A549 (cell line): Measurements from ENCODE around the gene COL24A1. TPM values are rescaled to one million over a fixed set of nuclear protein-coding genes. Genes with fewer than 3 reads are reported as not detected.

Experiments used
- ATAC-seq, 2 experiments: fragments of 200-7000 bp in 1 of 2; fragments of >200 bp in 1 of 2; cut with Nextera tagmentation in 1 of 2; cut with Tn5 transposase in 1 of 2; 3 replicates each; pipeline versions ENCODE4 v1.8.0 to v1.9.1; 2018 to 2020; ENCODE audit warnings: mild to moderate bottlenecking in 1 of 2, moderate library complexity in 1 of 2
- CTCF ChIA-PET: fragments of 300-600 bp; sonication (Branson Sonifier 250); formaldehyde crosslinking; extraction: SDS; loops from one replicate; lab custom pipeline; 2021; ENCODE audit warnings: antibody characterized with exemption, inconsistent platforms; lab: Yijun Ruan, JAX
- POLR2A ChIA-PET: fragments of 350-600 bp; formaldehyde crosslinking; extraction: SDS; loops from one replicate; lab custom pipeline; 2021; ENCODE audit warnings: antibody characterized with exemption, inconsistent platforms; lab: Yijun Ruan, JAX
- DNase-seq, 2 experiments: peaks; one replicate each; pipeline versions ENCODE4 v3.0.0 to v3.0.0-alpha.2; 2011 to 2016; ENCODE audit warnings: low read depth in 1 of 2, low spot score in 1 of 2
- FAIRE-seq: peaks from 2 replicates; lab custom pipeline; 2011; peaks lifted over from hg19 to GRCh38; lab: Jason Lieb, UNC
- H3K27ac ChIP-seq, 2 experiments: fragments of >200 bp; sonication (Bioruptor Twin); formaldehyde crosslinking; 3 replicates each; pipeline ENCODE4 v1.5.1; 2016 to 2017
- H3K4me1 ChIP-seq: fragments of >200 bp; sonication (Bioruptor Twin); formaldehyde crosslinking; 3 replicates; pipeline ENCODE4 v1.6.1; 2016
- H3K4me2 ChIP-seq: fragments of >200 bp; sonication (Bioruptor Twin); formaldehyde crosslinking; 3 replicates; pipeline ENCODE4 v1.6.1; 2016
- H3K4me3 ChIP-seq: fragments of >200 bp; sonication (Bioruptor Twin); formaldehyde crosslinking; 3 replicates; pipeline ENCODE4 v1.5.1; 2016
- H3K9me3 ChIP-seq: fragments of >200 bp; sonication (Bioruptor Twin); formaldehyde crosslinking; 3 replicates; pipeline ENCODE4 v1.6.1; 2016
- BCL3 ChIP-seq: fragments of >200 bp; sonication (Bioruptor Twin); formaldehyde crosslinking; IDR thresholded peaks from 3 replicates; pipeline ENCODE4 v1.6.1; 2016
- CEBPB ChIP-seq, 2 experiments: fragments of >200 bp in 1 of 2; sonication (Bioruptor Twin) in 1 of 2; formaldehyde crosslinking in 1 of 2; IDR thresholded peaks; 2 replicates each; pipeline ENCODE4 v1.6.1; 2012 to 2016
- CHD4 ChIP-seq: fragments of 200-600 bp; sonication (generic); IDR thresholded peaks from 2 replicates; pipeline ENCODE4 v1.6.1; 2016; ENCODE audit warnings: antibody characterized with exemption, mild to moderate bottlenecking, borderline replicate concordance
- CTCF ChIP-seq: fragments of >200 bp; sonication (Bioruptor Twin); formaldehyde crosslinking; IDR thresholded peaks from 3 replicates; pipeline ENCODE4 v1.5.1; 2016
- EHF ChIP-seq: fragments of 250-450 bp; sonication (Bioruptor Pico); IDR thresholded peaks from 2 replicates; pipeline ENCODE4 v1.5.0; 2020; ENCODE audit warnings: mild to moderate bottlenecking
- EHMT2 ChIP-seq: fragments of 200-600 bp; sonication (generic); IDR thresholded peaks from 2 replicates; pipeline ENCODE4 v1.6.1; 2016; ENCODE audit warnings: antibody characterized with exemption, low read depth, mild to moderate bottlenecking, moderate library complexity
- ELK1 ChIP-seq: fragments of 150-350 bp; IDR thresholded peaks from 2 replicates; pipeline ENCODE4 v1.6.1; 2014; ENCODE audit warnings: low read depth, mild to moderate bottlenecking, low read length
- EP300 ChIP-seq, 2 experiments: fragments of >200 bp; sonication (Bioruptor Twin); formaldehyde crosslinking; IDR thresholded peaks; 2 replicates in 1 of 2; 3 replicates in 1 of 2; pipeline ENCODE4 v1.6.1; 2016 to 2017
- ESRRA ChIP-seq: fragments of 150-350 bp; IDR thresholded peaks from 2 replicates; pipeline ENCODE4 v1.6.1; 2014; ENCODE audit warnings: mild to moderate bottlenecking, low read length, borderline replicate concordance
- FOSL2 ChIP-seq, 2 experiments: fragments of 450-650 bp in 1 of 2; fragments of >200 bp in 1 of 2; sonication (Bioruptor Twin) in 1 of 2; formaldehyde crosslinking; IDR thresholded peaks; 2 replicates each; pipeline versions ENCODE4 v1.5.0 to v1.6.1; 2016 to 2020; ENCODE audit warnings: mild to moderate bottlenecking in 1 of 2, moderate library complexity in 1 of 2
- FOXS1 ChIP-seq: fragments of 250-450 bp; sonication (Bioruptor Pico); IDR thresholded peaks from 2 replicates; pipeline ENCODE4 v1.5.0; 2020; ENCODE audit warnings: mild to moderate bottlenecking, moderate library complexity
- GATA3 ChIP-seq: IDR thresholded peaks from 2 replicates; pipeline ENCODE4 v1.6.1; 2012; ENCODE audit warnings: borderline replicate concordance
- HES2 ChIP-seq: fragments of >200 bp; sonication (Bioruptor Twin); formaldehyde crosslinking; IDR thresholded peaks from 2 replicates; pipeline ENCODE4 v1.6.1; 2016
- HEYL ChIP-seq: fragments of 250-450 bp; sonication (Bioruptor Pico); IDR thresholded peaks from 2 replicates; pipeline ENCODE4 v1.8.0; 2021; ENCODE audit warnings: mild to moderate bottlenecking, moderate library complexity
- HOXA7 ChIP-seq: fragments of 250-450 bp; sonication (Bioruptor Pico); IDR thresholded peaks from 2 replicates; pipeline ENCODE4 v1.5.0; 2020; ENCODE audit warnings: mild to moderate bottlenecking, moderate library complexity
- HOXB5 ChIP-seq: fragments of 250-450 bp; sonication (Bioruptor Pico); IDR thresholded peaks from 2 replicates; pipeline ENCODE4 v1.5.0; 2020; ENCODE audit warnings: mild to moderate bottlenecking, moderate library complexity
- KDM5A ChIP-seq: fragments of 200-600 bp; sonication (generic); IDR thresholded peaks from 2 replicates; pipeline ENCODE4 v1.6.1; 2016; ENCODE audit warnings: antibody characterized with exemption, mild to moderate bottlenecking
- MAX ChIP-seq: IDR thresholded peaks from 2 replicates; pipeline ENCODE4 v1.6.1; 2012
- NFE2L2 ChIP-seq: fragments of 150-350 bp; conservative IDR thresholded peaks from 2 replicates; pipeline ENCODE4 v1.6.1; 2014; ENCODE audit warnings: low read length
- NPAS2 ChIP-seq: fragments of 250-450 bp; sonication (Bioruptor Pico); IDR thresholded peaks from 2 replicates; pipeline ENCODE4 v1.8.0; 2022; ENCODE audit warnings: mild to moderate bottlenecking, moderate library complexity, borderline replicate concordance
- PHF8 ChIP-seq: fragments of 200-600 bp; sonication (generic); IDR thresholded peaks from 2 replicates; pipeline ENCODE4 v1.6.1; 2016; ENCODE audit warnings: low read depth, mild to moderate bottlenecking, antibody characterized with exemption, moderate library complexity, borderline replicate concordance
- POLR2AphosphoS2 ChIP-seq: conservative IDR thresholded peaks from 2 replicates; pipeline ENCODE4 v1.6.1; 2012; ENCODE audit warnings: low read length, improper control_type of control experiment, inconsistent platforms
- RCOR1 ChIP-seq: fragments of 150-350 bp; IDR thresholded peaks from 2 replicates; pipeline ENCODE4 v1.6.1; 2014; ENCODE audit warnings: antibody characterized with exemption, low read length, low read depth
- RFX5 ChIP-seq: fragments of 450-650 bp; IDR thresholded peaks from 2 replicates; pipeline ENCODE4 v1.7.1; 2014; ENCODE audit warnings: antibody characterized with exemption, mild to moderate bottlenecking, moderate library complexity
- RNF2 ChIP-seq: fragments of 200-600 bp; sonication (generic); IDR thresholded peaks from 2 replicates; pipeline ENCODE4 v1.6.1; 2016; ENCODE audit warnings: low read depth, mild to moderate bottlenecking, antibody characterized with exemption, moderate library complexity, borderline replicate concordance
- SREBF2 ChIP-seq: fragments of 450-650 bp; IDR thresholded peaks from 2 replicates; pipeline ENCODE4 v1.6.1; 2014; ENCODE audit warnings: mild to moderate bottlenecking, moderate library complexity
- TFCP2L1 ChIP-seq: fragments of 250-450 bp; sonication (Bioruptor Pico); IDR thresholded peaks from 2 replicates; pipeline ENCODE4 v1.5.0; 2021; ENCODE audit warnings: mild to moderate bottlenecking
- TP53 ChIP-seq: fragments of 250-450 bp; sonication (Bioruptor Pico); IDR thresholded peaks from 2 replicates; pipeline ENCODE4 v1.5.0; 2021; ENCODE audit warnings: mild to moderate bottlenecking, moderate library complexity
- ZNF302 ChIP-seq: fragments of 250-450 bp; sonication (Bioruptor Pico); IDR thresholded peaks from 2 replicates; pipeline ENCODE4 v1.9.0; 2021; ENCODE audit warnings: inconsistent platforms, mild to moderate bottlenecking, moderate library complexity
- WGBS: methylation state at CpG from one replicate; pipeline ENCODE4 v1.1.6; 2017; ENCODE audit errors: missing lambda C conversion rate; 5-methylcytosine and 5-hydroxymethylcytosine counted together
- polyA plus RNA-seq, 4 experiments: library from polyadenylated mRNA; depleted of rRNA in 3 of 4; stranded (reverse); fragments of >200 nt; fragmentation: RNase III in 1 of 4; extraction: RNeasy Plus Mini Kit Qiagen cat#74134 plus additional on column Dnase treatment in 1 of 4; gene quantifications; 2 replicates in 3 of 4; 3 replicates in 1 of 4; pipeline ENCODE4 v1.2.3, GENCODE V29; 2011 to 2017
- TF ChIP-seq, protein P1 (sequence below): fragments of 450-650 bp; IDR thresholded peaks from 2 replicates; pipeline ENCODE4 v1.6.1; 2014; ENCODE audit warnings: antibody characterized with exemption

The COL24A1 gene
- polyA plus RNA-seq, 2 of the 4 experiments (the other 2 are of a cell fraction): 0.03 to 0.13 TPM

DNA sequence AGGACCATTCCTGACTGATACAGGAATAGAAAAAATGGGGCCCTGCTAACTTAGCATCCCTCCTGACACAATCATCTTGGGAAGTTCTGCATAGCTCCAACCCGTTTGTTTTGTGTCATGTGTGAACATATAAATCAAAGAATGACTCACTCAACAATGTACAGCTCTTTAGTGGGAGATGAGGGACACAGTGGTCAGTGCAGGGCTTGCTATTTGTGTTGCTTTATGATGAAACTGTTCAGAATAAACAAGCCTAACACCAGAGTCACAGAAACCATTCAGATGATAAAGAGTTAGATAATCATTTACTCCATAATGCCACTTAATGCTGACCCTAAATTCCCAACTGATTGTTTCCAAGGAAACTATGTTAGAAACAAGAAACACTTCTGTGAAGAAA lies 294.1 kb downstream of the COL24A1 start:
- Histone ChIP-seq H3K27ac (no peak overlapping the region), H3K4me2 (0 out of 3 replicates have a peak overlapping the region, but pooled peaks have one; percentile 8), H3K4me3 (no peak overlapping the region), H3K4me1 (0 out of 3 replicates have a peak, but pooled peaks cover 2% of the 10 kb centered on the region), H3K9me3 (no peaks in the 10 kb centered on the region)
- POLR2A ChIA-PET: no interaction called here
- CTCF ChIA-PET: no interaction called here
- no peak for FAIRE-seq
- ATAC-seq: peak in 1 of 2 experiments; percentile 63; a peak in 3 of 6 replicates
- WGBS: 10% methylated on average over 1 of the region's 1 CpG
- DNase-seq: peak in 1 of 2 experiments; percentile 47
- TF ChIP-seq FOSL2 (IDR thresholded peaks at IDR 0.05) (no peak), FOSL2 (CRISPR knock-in tag; IDR thresholded peaks at IDR 0.05) (peak; percentile 56), MAX (no peak)

DNA sequence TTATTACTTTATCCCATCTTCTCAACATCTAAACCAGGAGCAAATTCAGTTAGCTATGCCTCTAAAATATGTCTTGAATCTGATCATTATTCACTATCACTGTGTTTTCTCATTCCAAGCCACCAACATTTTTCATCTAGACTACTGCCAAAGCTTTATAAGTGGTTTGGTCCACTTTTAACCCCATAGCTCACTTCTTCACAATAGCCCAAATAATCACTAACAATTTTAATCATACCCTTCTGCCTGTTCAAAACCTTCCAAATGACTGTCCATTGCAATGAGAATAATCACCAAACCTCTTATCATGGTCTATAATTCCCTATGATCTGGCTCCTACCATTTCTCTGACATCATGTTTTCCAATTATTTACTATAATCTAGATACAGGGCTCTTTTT lies 298.6 kb downstream of the COL24A1 start:
- Histone ChIP-seq H3K9me3 (no peaks in the 10 kb centered on the region), H3K4me3 (no peak overlapping the region), H3K4me1 (no peaks in the 10 kb centered on the region), H3K4me2 (no peak overlapping the region), H3K27ac (no peak overlapping the region)
- CTCF ChIA-PET: no interaction called here
- TF ChIP-seq EHF: no peak
- TF ChIP-seq FOXS1 (CRISPR knock-in tag): no peak
- no peak for TF ChIP-seq RCOR1
- no peak for TF ChIP-seq EP300 (IDR thresholded peaks at IDR 0.05)
- no peak for TF ChIP-seq RFX5
- TF ChIP-seq KDM5A: no peak
- TF ChIP-seq SREBF2: no peak
- TF ChIP-seq HOXA7 (CRISPR knock-in tag): no peak
- TF ChIP-seq NPAS2: no peak
- TF ChIP-seq TFCP2L1 (CRISPR knock-in tag): no peak
- TF ChIP-seq HOXB5 (CRISPR knock-in tag): no peak
- no peak for TF ChIP-seq NFE2L2
- no peak for TF ChIP-seq ZNF302
- no peak for TF ChIP-seq CEBPB (IDR thresholded peaks at IDR 0.05)
- no peak for TF ChIP-seq TP53
- no peak for TF ChIP-seq EHMT2
- FAIRE-seq (no peak), DNase-seq (no peak), ATAC-seq (no peak)
- POLR2A ChIA-PET: no interaction called here

DNA sequence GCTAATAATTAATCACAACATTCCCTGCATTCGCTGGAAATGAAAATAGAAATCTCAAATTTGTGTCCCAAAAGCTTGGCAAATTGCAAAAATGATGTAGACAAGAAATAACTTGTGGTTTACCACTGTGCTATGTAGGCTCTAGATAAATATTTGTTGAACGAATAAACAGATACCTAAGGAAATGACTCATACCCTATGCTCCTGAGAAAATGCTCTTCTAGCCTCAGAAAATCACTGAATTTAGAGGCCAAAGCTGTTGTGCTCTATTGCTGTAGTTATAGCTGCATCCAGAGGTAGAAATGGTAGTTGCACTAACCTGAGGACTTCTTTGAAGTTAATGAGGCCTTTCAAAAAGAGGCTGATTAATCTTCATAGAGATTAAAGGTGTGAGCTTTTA lies 306.3 kb downstream of the COL24A1 start:
- Histone ChIP-seq H3K9me3 (no peaks in the 10 kb centered on the region), H3K4me2 (peak overlapping the region; percentile 86), H3K4me3 (no peak overlapping the region), H3K27ac (peak overlapping the region; percentile 23 to 74; a peak in 4 of 6 replicates), H3K4me1 (peaks cover 30% of the 10 kb centered on the region)
- FAIRE-seq: peak; percentile 65
- ChIA-PET CTCF (interaction anchor here (0.8 to 2.0 kb wide), 6 partner anchors 28 to 591 kb away, joined by 3 to 8 read pairs (median 4); partner anchors contain the start of genes C1orf52 and ZNHIT6), POLR2A (interaction anchor here (0.6 to 1.9 kb wide), 2 partner anchors 142 to 266 kb away, joined by 3 to 7 read pairs; partner anchors contain the start of gene ZNHIT6)
- peak; percentile 100 for ATAC-seq
- peak; percentile 51 to 90 for DNase-seq
- WGBS: 0% methylated on average over 2 of the region's 2 CpGs
- TF ChIP-seq PHF8 (no peak), KDM5A (no peak), CTCF (peak; percentile 44), HES2 (0 out of 2 replicates have a peak, but pooled peaks have one; percentile 23), HEYL (CRISPR knock-in tag) (no peak), GATA3 (peak; percentile 89), CHD4 (no peak), ELK1 (no peak), FOSL2 (IDR thresholded peaks at IDR 0.05) (peak; percentile 81), FOSL2 (CRISPR knock-in tag; IDR thresholded peaks at IDR 0.05) (peak; percentile 96), BCL3 (peak; percentile 87; the same call in 2 of the 3 replicates), EP300 (IDR thresholded peaks at IDR 0.05) (peak; percentile 67 to 70; a peak in 3 of 5 replicates), RNF2 (no peak), EHF (no peak), POLR2AphosphoS2 (no peak), ESRRA (no peak), HOXA7 (CRISPR knock-in tag) (no peak)
- TF ChIP-seq, protein P1, sequence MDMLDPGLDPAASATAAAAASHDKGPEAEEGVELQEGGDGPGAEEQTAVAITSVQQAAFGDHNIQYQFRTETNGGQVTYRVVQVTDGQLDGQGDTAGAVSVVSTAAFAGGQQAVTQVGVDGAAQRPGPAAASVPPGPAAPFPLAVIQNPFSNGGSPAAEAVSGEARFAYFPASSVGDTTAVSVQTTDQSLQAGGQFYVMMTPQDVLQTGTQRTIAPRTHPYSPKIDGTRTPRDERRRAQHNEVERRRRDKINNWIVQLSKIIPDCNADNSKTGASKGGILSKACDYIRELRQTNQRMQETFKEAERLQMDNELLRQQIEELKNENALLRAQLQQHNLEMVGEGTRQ: no peak
